NCI-H2107 (cell line): ENCODE measurements around the gene CYSRT1.

Source experiments
- DNase-seq: peaks from one replicate; lab custom pipeline; 2025; lab: John Stamatoyannopoulos, UW

Gene CYSRT1

GRCh38 chr9:137212520-137212919, 12.5 kb upstream of the CYSRT1 start:
- no peak for DNase-seq

GRCh38 chr9:137213160-137214060, 11.6 kb upstream of the CYSRT1 start:
- DNase-seq: no peak

- no peak for DNase-seq
Observed at GRCh38 chr9:137214620-137215019, 10.4 kb upstream of the CYSRT1 start.

GRCh38 chr9:137215196-137215986, 9.6 kb upstream of the CYSRT1 start:
- DNase-seq: no peak

- DNase-seq: no peak
Observed at GRCh38 chr9:137216188-137216965, 8.6 kb upstream of the CYSRT1 start.

GRCh38 chr9:137217276-137218211, 7.4 kb upstream of the CYSRT1 start:
- DNase-seq: no peak

GRCh38 chr9:137218212-137218753, 6.7 kb upstream of the CYSRT1 start:
- no peak for DNase-seq

- no peak for DNase-seq
Observed at GRCh38 chr9:137218754-137219271, 6.2 kb upstream of the CYSRT1 start.

- DNase-seq: no peak
Observed at GRCh38 chr9:137219757-137220316, 5.1 kb upstream of the CYSRT1 start.

GRCh38 chr9:137220317-137221094, 4.5 kb upstream of the CYSRT1 start:
- no peak for DNase-seq

GRCh38 chr9:137221095-137221505, 3.9 kb upstream of the CYSRT1 start:
- no peak for DNase-seq

GRCh38 chr9:137221506-137222111, 3.4 kb upstream of the CYSRT1 start:
- DNase-seq: no peak

GRCh38 chr9:137222190-137223077, 2.5 kb upstream of the CYSRT1 start, which contains the start of gene RNF208:
RNF208 (minus strand) TSS chr9:137222240; CDS start chr9:137221212, 1,028 bp downstream.
- DNase-seq: no peak

GRCh38 chr9:137223078-137223970, 1.6 kb upstream of the CYSRT1 start:
- DNase-seq: peak; percentile 98

GRCh38 chr9:137225699-137226331, 841 bp downstream of the CYSRT1 start:
- no peak for DNase-seq

GRCh38 chr9:137226338-137227053, 1.5 kb downstream of the CYSRT1 start:
- no peak for DNase-seq
